ENCODE measurements around the gene HLCS. TPM values are rescaled to one million over a fixed set of nuclear protein-coding genes. Genes with fewer than 3 reads are reported as not detected.

HLCS gene
- total RNA-seq, 4 donors from 2014 or later, result 20.0 to 75.4 (median 32.8) TPM

GRCh38 chr21:36934864-36935420 is 31.5 kb downstream of the HLCS start:
- intact Hi-C loops (cut with DNase I; ENCODE audit: low total_unique reads) (no loop called here), in situ Hi-C loops (cut with MboI; ENCODE audit: low pct_ligation_motif_present in 1 of 4, low pct_unique_long_range_greater_than_20kb in 1 of 4, low sequenced_read_pairs in 3 of 4) (loop anchor here in 1 of 4 donors (25.0 kb wide), 1 partner anchor 423 kb away; no protein-coding TSS in a partner anchor)
- Histone ChIP-seq H3K27me3 (no peaks in the 10 kb centered on the region), H3K9me3 (no peaks in the 10 kb centered on the region), H3K36me3 (peaks cover 0 to 6% (median 0%) of the 10 kb centered on the region in 4 donors), H3K4me1 (peaks cover 0 to 7% (median 0%) of the 10 kb centered on the region in 4 donors), H3K27ac (no peak overlapping the region), H3K4me3 (no peak overlapping the region)
- 34 to 44% methylated on average over 5 of the region's 5 CpGs for WGBS, 2 donors (ENCODE audit: low coverage in 1 of 2)
- TF ChIP-seq EP300 (IDR thresholded peaks at IDR 0.05; ENCODE audit: low read depth), result no peak
- TF ChIP-seq CTCF (IDR thresholded peaks at IDR 0.05), result no peak
- no peak for TF ChIP-seq POLR2A (IDR thresholded peaks at IDR 0.05)
- TF ChIP-seq POLR2AphosphoS5 (IDR thresholded peaks at IDR 0.05), result no peak
- no peak for DNase-seq

DNA sequence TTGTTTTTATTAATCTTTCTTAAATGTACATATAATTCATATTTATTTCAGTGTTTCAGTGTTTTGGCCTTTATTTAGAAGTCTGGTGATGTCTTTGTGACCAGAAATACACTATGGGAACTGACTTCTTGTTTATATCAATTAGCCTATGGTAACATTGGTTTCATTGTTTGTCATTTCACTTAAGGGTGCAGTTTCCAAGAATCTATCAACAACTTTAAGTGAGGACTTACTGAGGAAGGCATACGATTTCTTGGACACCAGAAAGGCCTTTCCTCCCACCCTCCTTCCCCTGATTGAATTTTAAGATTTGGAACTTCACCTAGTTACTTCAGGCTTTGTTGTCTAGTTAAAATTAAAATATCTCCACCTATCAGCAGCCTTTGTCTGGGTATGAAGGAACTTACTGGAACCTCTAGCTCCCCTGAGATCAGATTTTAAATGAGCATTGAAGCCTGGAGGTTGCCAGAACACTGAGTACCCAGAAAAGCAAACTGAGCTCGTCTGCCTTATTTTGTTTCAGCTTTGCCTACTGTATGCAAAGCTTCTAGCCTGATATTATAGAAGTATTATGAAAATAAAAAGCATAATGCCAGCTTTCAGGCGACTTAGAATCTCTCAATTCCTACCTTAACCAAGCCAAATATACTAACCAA is 34.2 kb downstream of the HLCS start:
- Histone ChIP-seq H3K36me3 (peaks cover 0 to 6% (median 0%) of the 10 kb centered on the region in 4 donors), H3K4me1 (peaks cover 0 to 9% (median 5%) of the 10 kb centered on the region in 4 donors), H3K27ac (no peak overlapping the region), H3K9me3 (no peaks in the 10 kb centered on the region), H3K4me3 (no peak overlapping the region), H3K27me3 (no peaks in the 10 kb centered on the region)
- TF ChIP-seq EP300 (IDR thresholded peaks at IDR 0.05; ENCODE audit: low read depth), result no peak
- no peak for DNase-seq
- intact Hi-C loops (cut with DNase I; ENCODE audit: low total_unique reads) (no loop called here), in situ Hi-C loops (cut with MboI; ENCODE audit: low pct_ligation_motif_present in 1 of 4, low pct_unique_long_range_greater_than_20kb in 1 of 4, low sequenced_read_pairs in 3 of 4) (loop anchor here in 1 of 4 donors (25.0 kb wide), 1 partner anchor 420 kb away; no protein-coding TSS in a partner anchor)
- WGBS, 2 donors (ENCODE audit: low coverage in 1 of 2), result 75 to 82% methylated on average over 2 to 3 of the region's 3 CpGs

- Histone ChIP-seq H3K4me1 (peaks cover 0 to 11% (median 6%) of the 10 kb centered on the region in 4 donors), H3K27ac (no peak overlapping the region), H3K4me3 (no peak overlapping the region), H3K9me3 (no peaks in the 10 kb centered on the region), H3K36me3 (no peaks in the 10 kb centered on the region), H3K27me3 (no peaks in the 10 kb centered on the region)
- TF ChIP-seq EP300 (IDR thresholded peaks at IDR 0.05; ENCODE audit: low read depth) (no peak), POLR2AphosphoS5 (IDR thresholded peaks at IDR 0.05) (no peak), POLR2A (IDR thresholded peaks at IDR 0.05) (no peak), CTCF (IDR thresholded peaks at IDR 0.05) (no peak)
- intact Hi-C loops (cut with DNase I; ENCODE audit: low total_unique reads) (loop anchor here (5.0 kb wide), 1 partner anchor 422 kb away; no protein-coding TSS in a partner anchor), in situ Hi-C loops (cut with MboI; ENCODE audit: low pct_ligation_motif_present in 1 of 4, low pct_unique_long_range_greater_than_20kb in 1 of 4, low sequenced_read_pairs in 3 of 4) (loop anchor here (10.0 to 25.0 kb wide), 3 partner anchors 295 to 425 kb away; no protein-coding TSS in a partner anchor)
- no peak for DNase-seq
- WGBS, 2 donors (ENCODE audit: low coverage in 1 of 2), result 88% methylated on average over 6 to 7 of the region's 7 CpGs
Observed at GRCh38 chr21:36929622-36930021, 36.8 kb downstream of the HLCS start.

GRCh38 chr21:36928960-36929359 is 37.5 kb downstream of the HLCS start:
- intact Hi-C loops (cut with DNase I; ENCODE audit: low total_unique reads) (loop anchor here (5.0 kb wide), 1 partner anchor 422 kb away; no protein-coding TSS in a partner anchor), in situ Hi-C loops (cut with MboI; ENCODE audit: low pct_ligation_motif_present in 1 of 4, low pct_unique_long_range_greater_than_20kb in 1 of 4, low sequenced_read_pairs in 3 of 4) (loop anchor here (10.0 to 25.0 kb wide), 3 partner anchors 294 to 424 kb away; no protein-coding TSS in a partner anchor)
- H3K27me3 ChIP-seq, result no peaks in the 10 kb centered on the region
- H3K4me1 ChIP-seq, result peaks cover 0 to 11% (median 6%) of the 10 kb centered on the region in 4 donors
- H3K27ac ChIP-seq, result no peak overlapping the region
- H3K36me3 ChIP-seq, result no peaks in the 10 kb centered on the region
- DNase-seq, result no peak
- TF ChIP-seq POLR2AphosphoS5 (IDR thresholded peaks at IDR 0.05), result no peak
- TF ChIP-seq EP300 (IDR thresholded peaks at IDR 0.05; ENCODE audit: low read depth), result no peak
- TF ChIP-seq POLR2A (IDR thresholded peaks at IDR 0.05), result no peak
- TF ChIP-seq CTCF (IDR thresholded peaks at IDR 0.05), result no peak
- 90% methylated on average over 5 of the region's 5 CpGs; no CpG with 5 or more reads in 1 of the 2 donors for WGBS, 2 donors (ENCODE audit: low coverage in 1 of 2)
- H3K9me3 ChIP-seq, result no peaks in the 10 kb centered on the region
- H3K4me3 ChIP-seq, result no peak overlapping the region
